AG04449 (cell line): ENCODE measurements around the gene HACL1.
"Not testable (repeated sequence)": the region's sequence is repeated elsewhere in the genome, so short reads cannot be mapped to it uniquely, and the experiment has no call there.

ENCODE experiments used
- CTCF ChIA-PET: fragments of 350-600 bp; formaldehyde crosslinking; extraction: SDS; loops from one replicate; lab custom pipeline; 2021; ENCODE audit warnings: antibody characterized with exemption; lab: Yijun Ruan, JAX
- POLR2A ChIA-PET: fragments of 400-600, 350-600 bp; formaldehyde crosslinking; extraction: SDS; loops from one replicate; lab custom pipeline; 2020; ENCODE audit warnings: antibody characterized with exemption, inconsistent platforms; lab: Yijun Ruan, JAX
- DNase-seq: peaks from one replicate; pipeline ENCODE4 v3.0.0-alpha.2; 2010; ENCODE audit warnings: low read depth, low spot score
- H3K4me3 ChIP-seq: 2 replicates; pipeline ENCODE4 v1.5.1; 2011; ENCODE audit warnings: low read depth, mild to moderate bottlenecking, control low read depth, low read length
- TF ChIP-seq, protein P1 (sequence below): IDR thresholded peaks from one replicate; pipeline ENCODE4 v1.5.1; 2011; ENCODE audit warnings: mild to moderate bottlenecking, moderate library complexity, low read length, control low read depth, inconsistent platforms; ENCODE audit not compliant: insufficient read depth; ENCODE audit errors: missing control alignments

The HACL1 gene

DNA sequence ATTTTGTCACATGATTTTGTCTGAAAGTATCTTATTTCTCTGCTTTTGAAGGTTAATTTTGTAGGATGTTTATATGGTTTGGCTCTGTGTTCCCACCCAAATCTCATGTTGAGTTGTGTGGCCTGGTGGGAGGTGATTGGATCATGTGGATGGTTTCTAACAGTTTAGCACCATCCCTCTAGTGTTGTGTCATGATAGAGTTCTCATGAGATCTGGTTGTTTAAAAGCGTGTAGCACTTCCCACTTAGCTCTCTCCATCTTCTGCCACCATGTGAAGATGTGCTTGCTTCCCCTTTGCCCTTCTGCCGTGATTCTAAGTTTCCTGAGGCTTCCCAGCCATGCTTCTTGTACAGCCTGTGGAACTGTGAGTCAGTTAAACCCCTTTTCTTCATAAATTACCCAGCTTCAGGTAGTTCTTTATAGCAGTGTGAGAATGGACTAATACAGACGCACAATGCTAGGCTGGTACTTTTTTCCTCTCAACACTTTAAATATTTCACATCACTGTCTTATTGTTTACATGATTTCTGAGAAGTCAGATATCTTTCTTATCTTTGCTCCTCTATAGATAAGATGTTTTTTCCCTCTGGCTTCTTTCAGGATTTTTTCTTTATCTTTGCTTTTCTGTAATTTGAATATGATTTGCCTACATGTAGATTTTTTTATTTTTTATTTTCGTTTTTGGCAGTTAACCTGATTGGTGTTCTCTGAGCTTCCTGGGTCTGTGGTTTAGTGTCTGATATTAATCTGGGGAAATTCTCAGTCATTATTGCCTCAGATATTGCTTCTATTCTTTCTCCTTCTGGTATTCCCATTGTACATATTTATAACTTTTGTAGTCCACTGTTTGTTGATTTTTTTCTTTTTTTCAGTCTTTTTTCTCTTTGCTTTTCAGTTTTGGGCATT, 22.4 kb upstream of the HACL1 start:
- POLR2A ChIA-PET = no interaction called here
- TF ChIP-seq, protein P1, sequence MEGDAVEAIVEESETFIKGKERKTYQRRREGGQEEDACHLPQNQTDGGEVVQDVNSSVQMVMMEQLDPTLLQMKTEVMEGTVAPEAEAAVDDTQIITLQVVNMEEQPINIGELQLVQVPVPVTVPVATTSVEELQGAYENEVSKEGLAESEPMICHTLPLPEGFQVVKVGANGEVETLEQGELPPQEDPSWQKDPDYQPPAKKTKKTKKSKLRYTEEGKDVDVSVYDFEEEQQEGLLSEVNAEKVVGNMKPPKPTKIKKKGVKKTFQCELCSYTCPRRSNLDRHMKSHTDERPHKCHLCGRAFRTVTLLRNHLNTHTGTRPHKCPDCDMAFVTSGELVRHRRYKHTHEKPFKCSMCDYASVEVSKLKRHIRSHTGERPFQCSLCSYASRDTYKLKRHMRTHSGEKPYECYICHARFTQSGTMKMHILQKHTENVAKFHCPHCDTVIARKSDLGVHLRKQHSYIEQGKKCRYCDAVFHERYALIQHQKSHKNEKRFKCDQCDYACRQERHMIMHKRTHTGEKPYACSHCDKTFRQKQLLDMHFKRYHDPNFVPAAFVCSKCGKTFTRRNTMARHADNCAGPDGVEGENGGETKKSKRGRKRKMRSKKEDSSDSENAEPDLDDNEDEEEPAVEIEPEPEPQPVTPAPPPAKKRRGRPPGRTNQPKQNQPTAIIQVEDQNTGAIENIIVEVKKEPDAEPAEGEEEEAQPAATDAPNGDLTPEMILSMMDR = no peak
- no peak overlapping the region for H3K4me3 ChIP-seq
- CTCF ChIA-PET = interaction anchor here (1.3 to 1.5 kb wide), 2 partner anchors 11 to 188 kb away, joined by 3 to 4 read pairs; no protein-coding TSS in a partner anchor
- no peak for DNase-seq

- H3K4me3 ChIP-seq, POLR2A ChIA-PET, DNase-seq, CTCF ChIA-PET: not testable (repeated sequence)
Observed at GRCh38 chr3:15619659-15620464, 18.5 kb upstream of the HACL1 start.

DNA sequence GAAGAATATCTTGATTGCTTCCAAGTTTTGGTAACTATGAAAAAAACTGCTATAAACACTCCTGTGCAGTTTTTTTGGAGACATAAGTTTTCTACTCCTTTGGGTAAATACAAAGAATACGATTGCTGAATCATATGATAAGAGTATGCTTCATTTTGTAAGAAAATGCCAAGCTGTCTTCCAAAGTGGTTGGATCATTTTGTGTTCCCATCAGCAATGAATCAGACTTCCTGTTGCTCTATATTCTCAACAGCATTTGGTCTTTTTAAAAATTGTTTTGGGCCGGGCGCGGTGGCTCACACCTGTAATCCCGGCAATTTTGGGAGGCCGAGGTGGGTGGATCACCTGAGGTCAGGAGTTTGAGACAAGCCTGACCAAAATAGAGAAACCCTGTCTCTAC, 14.7 kb upstream of the HACL1 start:
- POLR2A ChIA-PET = no interaction called here
- CTCF ChIA-PET = interaction anchor here (0.6 to 1.8 kb wide), 3 partner anchors 10 to 15 kb away, joined by 3 to 5 read pairs (median 3); no protein-coding TSS in a partner anchor

DNA sequence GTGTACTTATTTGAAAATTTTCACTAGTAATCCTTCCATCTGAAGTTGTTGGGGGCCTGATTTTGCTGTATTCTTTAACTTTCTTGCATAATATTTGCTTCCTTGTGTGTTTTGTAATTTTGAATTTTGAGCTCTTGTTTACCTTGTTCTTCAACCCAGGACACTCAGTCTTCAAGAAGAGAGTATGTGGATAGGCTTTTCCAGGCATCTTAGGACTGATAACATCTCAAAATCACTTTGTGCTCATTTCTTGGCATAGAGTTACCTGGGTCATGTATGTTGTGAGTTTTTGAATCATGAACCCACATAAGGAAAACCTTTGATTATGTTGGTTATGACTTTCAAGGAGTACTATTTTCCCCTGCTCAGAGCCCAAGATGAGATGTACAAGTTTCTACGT, 13.6 kb upstream of the HACL1 start:
- TF ChIP-seq, protein P1 = no peak
- CTCF ChIA-PET = interaction anchor here (0.9 to 1.4 kb wide), 3 partner anchors 16 to 196 kb away, joined by 3 read pairs; no protein-coding TSS in a partner anchor
- POLR2A ChIA-PET = no interaction called here

More for the DNA sequence above, 14.7 kb upstream of the HACL1 start:
- H3K4me3 ChIP-seq = no peak overlapping the region
- no peak for DNase-seq
- TF ChIP-seq, protein P1 = no peak

GRCh38 chr3:15612001-15612400, 10.6 kb upstream of the HACL1 start:
- CTCF ChIA-PET = interaction anchor here (0.6 kb wide), 1 partner anchor 370 kb away, joined by 3 read pairs; no protein-coding TSS in a partner anchor
- POLR2A ChIA-PET = interaction anchor here (0.9 kb wide), 1 partner anchor 23 kb away, joined by 4 read pairs; no protein-coding TSS in a partner anchor
- TF ChIP-seq, protein P1 = no peak
- DNase-seq = no peak
- H3K4me3 ChIP-seq = no peak overlapping the region

More for the DNA sequence above, 13.6 kb upstream of the HACL1 start:
- no peak overlapping the region for H3K4me3 ChIP-seq
- DNase-seq = no peak

DNA sequence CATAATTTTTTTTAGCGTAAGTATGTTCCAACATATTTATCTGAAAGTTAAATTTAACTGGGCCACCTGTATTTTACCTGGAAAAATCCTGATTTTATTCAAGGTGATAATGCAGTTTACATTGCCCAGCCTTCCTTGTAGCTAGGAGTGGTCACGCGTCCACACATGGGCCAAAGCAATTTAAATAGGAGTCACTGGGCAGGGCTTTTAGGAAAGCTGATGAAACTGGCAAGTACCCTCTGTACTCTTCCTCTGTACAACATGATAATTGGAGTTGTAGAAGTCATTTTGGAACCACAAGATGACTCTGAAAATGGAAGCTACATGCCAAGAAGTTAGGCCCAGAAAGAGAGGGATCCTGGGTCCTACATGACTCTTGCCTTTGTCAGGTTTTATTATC, 9.6 kb upstream of the HACL1 start:
- H3K4me3 ChIP-seq = no peak overlapping the region
- POLR2A ChIA-PET = interaction anchor here (0.6 kb wide), 1 partner anchor 450 kb away, joined by 3 read pairs; no protein-coding TSS in a partner anchor
- CTCF ChIA-PET = interaction anchor here (0.6 to 1.4 kb wide), 2 partner anchors 9 to 20 kb away, joined by 3 read pairs; partner anchors contain the start of genes BTD and HACL1
- DNase-seq = no peak
- TF ChIP-seq, protein P1 = no peak
